ENCODE measurements around the gene PTPRU.

DNA sequence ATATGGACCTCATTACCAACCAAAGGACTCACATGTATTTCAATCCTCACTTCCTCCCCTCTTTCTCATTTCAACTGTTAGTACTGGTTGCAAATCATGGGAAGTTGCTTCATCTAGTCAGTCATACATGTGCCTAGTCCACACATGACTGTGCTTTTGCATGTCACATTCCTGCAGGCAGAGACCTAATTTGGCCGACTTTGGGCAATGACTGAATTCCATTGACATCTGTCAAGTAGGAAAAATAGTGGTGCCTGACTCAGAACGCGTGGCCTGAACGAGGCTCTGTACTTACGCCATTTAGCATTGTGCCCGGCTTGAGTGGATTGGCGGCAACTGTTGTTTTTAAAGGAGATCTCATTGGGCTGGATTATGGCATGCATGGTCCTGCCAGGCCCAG, 18.0 kb downstream of the PTPRU start:
- TF ChIP-seq CTCF (IDR thresholded peaks at IDR 0.05) (no peak), POLR2A (IDR thresholded peaks at IDR 0.05) (no peak)

All from esophagus squamous epithelium (tissue), 4 donors.